Smooth muscle cell (in vitro differentiated cells): ENCODE data around the gene BUD23. TPM values are rescaled to one million over a fixed set of nuclear protein-coding genes. Genes with fewer than 3 reads are reported as not detected.

Experiments
- DNase-seq: peaks from one replicate; lab custom pipeline; 2025; ENCODE audit not compliant: unreplicated experiment; lab: John Stamatoyannopoulos, UW
- H2AFZ ChIP-seq: fragments of 200-600 bp; sonication (generic); 2 replicates; pipeline ENCODE4 v1.6.0; 2016; ENCODE audit warnings: antibody characterized with exemption, low read depth, mild to moderate bottlenecking
- H3F3A ChIP-seq: fragments of 200-600 bp; sonication (generic); 2 replicates; pipeline ENCODE4 v1.6.0; 2017; ENCODE audit warnings: antibody characterized with exemption, low read depth
- H3K27ac ChIP-seq: fragments of 200-600 bp; sonication (generic); 2 replicates; pipeline ENCODE4 v1.5.1; 2016; ENCODE audit warnings: low read depth, mild to moderate bottlenecking
- H3K27me3 ChIP-seq: fragments of 200-600 bp; sonication (generic); 2 replicates; pipeline ENCODE4 v1.6.1; 2016; ENCODE audit warnings: low read depth, mild to moderate bottlenecking
- H3K36me3 ChIP-seq: fragments of 200-600 bp; sonication (generic); 2 replicates; pipeline ENCODE4 v1.5.1; 2016; ENCODE audit warnings: low read depth
- H3K4me1 ChIP-seq: fragments of 200-600 bp; sonication (generic); 2 replicates; pipeline ENCODE4 v1.5.1; 2016; ENCODE audit warnings: low read depth
- H3K4me2 ChIP-seq: fragments of 200-600 bp; sonication (generic); 2 replicates; pipeline ENCODE4 v1.6.0; 2016; ENCODE audit warnings: mild to moderate bottlenecking
- H3K4me3 ChIP-seq: fragments of 200-600 bp; sonication (generic); 2 replicates; pipeline ENCODE4 v1.5.1; 2016; ENCODE audit warnings: mild to moderate bottlenecking
- H3K79me2 ChIP-seq: fragments of 200-600 bp; sonication (generic); 2 replicates; pipeline ENCODE4 v1.6.0; 2016; ENCODE audit warnings: low read depth, mild to moderate bottlenecking
- H3K9ac ChIP-seq: fragments of 200-600 bp; sonication (generic); 2 replicates; pipeline ENCODE4 v1.6.0; 2016; ENCODE audit warnings: low read depth
- H3K9me3 ChIP-seq: fragments of 200-600 bp; sonication (generic); replicated peaks from 2 replicates; pipeline ENCODE4 v1.5.1; 2016; ENCODE audit warnings: low read depth
- H4K20me1 ChIP-seq: fragments of 200-600 bp; sonication (generic); 2 replicates; pipeline ENCODE4 v1.6.0; 2016; ENCODE audit warnings: low read depth
- CTCF ChIP-seq: fragments of 200-600 bp; sonication (generic); IDR thresholded peaks from 2 replicates; pipeline ENCODE4 v1.5.1; 2017; ENCODE audit warnings: borderline replicate concordance, mild to moderate bottlenecking, antibody characterized with exemption; ENCODE audit not compliant: insufficient read depth, poor library complexity, severe bottlenecking
- WGBS: methylation state at CpG from one replicate; pipeline ENCODE4 v1.1.7; 2016; ENCODE audit warnings: low lambda C conversion rate; 5-methylcytosine and 5-hydroxymethylcytosine counted together
- polyA plus RNA-seq: library from polyadenylated mRNA; unstranded; fragments of >200 nt; fragmentation: Nextera tagmentation; extraction: Ambion mirVana; gene quantifications from 2 replicates; pipeline ENCODE4 v1.2.1, GENCODE V29; 2016
- total RNA-seq: library from RNA; depleted of rRNA; stranded (reverse); fragments of >200 nt; gene quantifications from 2 replicates; pipeline ENCODE4 v1.2.3, GENCODE V29; 2014

BUD23 gene
- total and polyA plus RNA-seq, 2 experiments from 2014 or later, result 43.0 to 116 TPM

DNA sequence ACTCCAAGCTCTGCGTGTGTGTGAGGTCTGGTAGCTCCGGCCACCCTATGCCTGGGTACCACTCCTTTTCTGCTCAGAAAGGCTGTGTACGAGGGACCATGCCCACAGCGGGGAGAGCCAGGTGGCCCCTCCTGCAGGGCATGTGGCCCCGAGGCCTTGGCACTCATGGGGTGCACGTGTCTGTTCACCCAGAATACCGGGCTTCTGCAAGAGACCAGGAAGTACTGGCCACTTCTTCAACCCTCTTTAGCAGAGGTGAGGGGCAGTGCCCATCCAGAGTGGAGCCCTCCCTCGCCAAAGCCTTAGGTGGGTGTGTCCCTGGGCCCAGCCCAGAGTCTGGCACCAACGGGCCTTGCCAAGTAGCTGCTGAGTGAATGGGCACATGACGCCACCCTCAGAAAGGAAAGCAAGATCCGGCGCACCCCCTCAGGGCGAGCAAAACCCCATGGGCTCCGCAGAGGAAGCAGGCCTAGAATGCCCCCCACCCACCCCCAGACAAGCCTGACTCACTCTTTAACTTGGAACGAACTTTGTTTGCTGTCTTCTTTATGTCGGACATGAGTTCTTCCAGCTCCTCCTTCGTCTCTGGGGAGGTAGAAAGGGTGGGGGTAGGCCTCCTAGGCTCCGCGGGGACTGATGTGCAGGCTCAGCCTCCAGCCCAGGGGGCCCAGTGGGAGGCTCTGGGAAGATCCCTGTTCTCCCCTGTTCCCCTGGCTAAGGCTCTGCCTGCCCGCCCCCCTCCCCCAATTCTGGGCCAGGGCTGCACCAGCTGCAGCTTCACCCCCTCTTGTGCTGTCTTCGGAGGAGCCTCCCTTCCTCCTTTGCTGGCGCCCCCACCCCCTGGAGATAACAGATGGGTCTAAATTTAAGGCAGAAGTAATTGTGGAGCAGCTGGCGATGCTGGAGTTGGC is 21.5 kb downstream of the BUD23 start:
- Histone ChIP-seq H3K79me2 (peaks cover 4% of the 10 kb centered on the region), H3K4me1 (no peaks in the 10 kb centered on the region), H3K4me3 (no peak overlapping the region), H3K27ac (no peak overlapping the region), H2AFZ (no peak overlapping the region), H3K9ac (no peak overlapping the region), H3K27me3 (no peaks in the 10 kb centered on the region), H3K36me3 (no peaks in the 10 kb centered on the region), H3K9me3 (no peaks in the 10 kb centered on the region), H3F3A (no peaks in the 10 kb centered on the region), H4K20me1 (peaks cover 64% of the 10 kb centered on the region), H3K4me2 (no peak overlapping the region)
- 88% methylated on average over 23 of the region's 23 CpGs for WGBS
- no peak for TF ChIP-seq CTCF
- no peak for DNase-seq

DNA sequence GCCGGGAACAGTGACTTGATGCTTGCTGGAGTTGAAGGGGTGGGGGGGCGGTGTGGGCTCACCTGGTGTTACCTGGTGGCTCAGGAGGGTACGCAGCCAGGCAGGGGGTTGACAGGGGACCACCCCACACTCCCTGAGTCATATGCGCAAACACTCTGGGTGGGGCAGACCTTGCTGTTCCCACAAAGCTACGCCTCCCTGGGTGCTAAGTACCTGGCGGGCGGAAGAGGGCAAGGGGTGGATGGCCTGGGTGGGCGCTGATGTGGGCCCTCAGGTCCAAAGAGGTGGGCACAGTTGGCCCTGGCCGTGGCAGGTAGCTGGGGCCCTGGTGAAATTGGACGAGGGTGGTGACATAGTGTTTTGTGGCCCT is 22.1 kb downstream of the BUD23 start:
- Histone ChIP-seq H3K79me2 (peaks cover 6% of the 10 kb centered on the region), H3K4me1 (no peaks in the 10 kb centered on the region), H3K27me3 (no peaks in the 10 kb centered on the region), H3K36me3 (no peaks in the 10 kb centered on the region), H2AFZ (no peak overlapping the region), H3K9ac (no peak overlapping the region), H3K9me3 (no peaks in the 10 kb centered on the region), H4K20me1 (peaks cover 69% of the 10 kb centered on the region), H3K4me2 (no peak overlapping the region), H3F3A (no peaks in the 10 kb centered on the region), H3K4me3 (no peak overlapping the region), H3K27ac (no peak overlapping the region)
- no peak for TF ChIP-seq CTCF
- 92% methylated on average over 10 of the region's 10 CpGs for WGBS
- DNase-seq, result no peak

GRCh38 chr7:73706126-73707044 is 23.0 kb downstream of the BUD23 start:
- Histone ChIP-seq H3K27ac (no peak overlapping the region), H3K27me3 (no peaks in the 10 kb centered on the region), H2AFZ (no peak overlapping the region), H4K20me1 (peaks cover 78% of the 10 kb centered on the region), H3K9me3 (no peaks in the 10 kb centered on the region), H3K4me3 (no peak overlapping the region), H3F3A (no peaks in the 10 kb centered on the region), H3K4me2 (no peak overlapping the region), H3K36me3 (no peaks in the 10 kb centered on the region), H3K9ac (no peak overlapping the region), H3K4me1 (no peaks in the 10 kb centered on the region), H3K79me2 (peaks cover 13% of the 10 kb centered on the region)
- TF ChIP-seq CTCF, result no peak
- DNase-seq, result no peak
- 92% methylated on average over 17 of the region's 25 CpGs for WGBS
